ENCODE results near the gene CLEC2A.

The CLEC2A gene

DNA sequence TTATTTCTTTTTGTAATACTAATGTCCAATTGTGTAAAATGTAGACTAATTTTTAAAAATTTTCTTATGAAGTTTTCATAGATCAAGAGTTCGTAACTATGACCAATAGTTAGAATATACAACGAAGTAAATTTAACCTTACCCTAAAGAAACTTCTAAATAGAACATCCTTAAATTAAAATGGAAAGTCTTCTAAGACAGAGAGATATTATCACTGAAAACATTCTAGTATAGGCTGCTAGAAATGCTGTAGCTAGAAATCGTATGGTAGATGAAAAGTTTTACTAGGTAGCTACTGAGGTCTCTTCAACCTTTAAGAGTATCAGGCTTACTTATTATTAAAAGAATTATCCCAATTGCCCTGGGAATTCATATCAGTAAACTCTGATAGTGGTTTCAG lies 925 bp downstream of the CLEC2A start:
- DNase-seq: no peak

DNA sequence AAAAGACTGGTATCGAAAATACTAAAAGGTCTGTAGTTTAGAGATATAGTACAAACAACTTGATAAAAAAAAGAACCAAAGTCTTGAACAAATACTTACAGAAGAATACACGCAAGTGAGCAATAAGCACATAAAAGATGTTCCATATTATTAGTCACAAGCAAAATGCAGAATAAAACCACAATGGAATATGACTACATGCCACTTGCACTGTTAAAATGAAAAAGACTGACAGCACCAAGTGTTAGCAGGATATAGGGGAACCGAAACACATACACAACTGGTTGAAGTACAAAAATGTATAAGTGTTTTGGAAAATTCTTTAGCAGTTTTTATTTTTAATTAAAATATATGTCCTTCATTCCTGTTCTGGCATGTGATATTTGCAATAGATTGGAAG lies 3.6 kb downstream of the CLEC2A start:
- no peak for DNase-seq

DNA sequence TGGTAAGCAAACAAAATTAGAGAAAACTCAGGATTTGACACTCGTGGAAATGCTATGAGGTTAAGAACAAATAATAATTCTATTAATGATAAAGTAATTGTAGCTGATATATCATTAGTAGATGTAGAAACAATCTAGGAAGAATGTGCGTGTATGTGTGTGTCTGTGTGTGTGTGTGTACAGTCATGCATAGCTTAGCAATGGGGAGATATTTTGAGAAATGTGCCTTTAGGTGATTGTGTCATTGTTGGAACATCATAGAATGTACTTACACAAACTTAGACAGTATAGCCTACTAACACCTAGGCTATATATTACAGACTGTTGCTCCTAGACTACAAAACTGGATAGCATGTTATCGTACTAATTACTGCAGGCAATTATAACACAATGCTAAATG lies 5.3 kb downstream of the CLEC2A start:
- DNase-seq: no peak

DNA sequence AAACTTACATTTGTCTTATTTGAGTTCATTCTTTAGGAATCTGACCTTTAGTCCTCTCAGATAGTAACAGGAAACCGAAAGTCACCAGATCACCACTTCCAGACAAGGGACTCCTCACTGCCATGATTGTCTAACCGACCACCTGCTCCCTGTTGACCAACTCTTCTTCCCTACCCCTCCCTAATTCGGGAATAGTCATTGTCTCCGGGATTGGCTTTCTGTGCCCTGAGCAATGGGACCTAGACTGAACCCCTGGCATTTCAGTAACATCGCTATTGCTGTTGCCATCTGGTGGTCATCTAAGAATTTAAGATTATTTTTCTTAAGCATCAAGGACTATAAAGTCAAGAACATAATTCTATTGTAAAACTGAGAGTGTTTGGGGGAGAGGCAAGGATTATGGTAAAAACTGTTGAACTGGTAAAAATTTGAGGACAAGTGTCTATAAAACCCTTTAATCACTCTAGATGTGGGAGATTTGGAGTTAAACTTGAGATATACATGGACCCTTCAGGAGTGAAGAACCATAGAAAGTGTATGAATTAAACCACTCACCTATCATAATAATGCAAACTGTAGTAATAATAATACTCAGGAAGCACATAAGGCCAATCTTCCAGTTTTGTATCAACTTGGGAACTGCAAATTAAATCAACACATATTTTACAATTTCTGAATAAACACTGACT lies 6.3 kb downstream of the CLEC2A start:
- no peak for DNase-seq

DNA sequence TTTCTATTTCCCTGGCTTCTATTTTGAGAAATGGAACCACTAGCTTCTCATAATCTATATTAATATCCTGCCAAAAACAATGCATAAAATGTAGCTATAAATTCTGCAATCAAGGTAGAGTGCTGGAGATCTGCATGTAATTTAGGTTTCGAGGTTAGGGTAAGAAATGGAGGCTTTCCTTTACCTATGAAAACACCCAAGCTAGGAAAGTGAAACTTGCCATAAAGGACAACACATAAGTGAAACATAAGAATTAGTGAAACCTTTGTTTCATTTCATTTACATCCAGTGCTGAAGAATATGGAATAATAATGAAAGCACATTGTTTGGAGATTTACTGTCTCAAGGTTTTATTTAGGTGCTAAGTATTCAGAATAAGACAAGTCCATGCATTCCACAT lies 9.7 kb downstream of the CLEC2A start:
- no peak for DNase-seq

DNA sequence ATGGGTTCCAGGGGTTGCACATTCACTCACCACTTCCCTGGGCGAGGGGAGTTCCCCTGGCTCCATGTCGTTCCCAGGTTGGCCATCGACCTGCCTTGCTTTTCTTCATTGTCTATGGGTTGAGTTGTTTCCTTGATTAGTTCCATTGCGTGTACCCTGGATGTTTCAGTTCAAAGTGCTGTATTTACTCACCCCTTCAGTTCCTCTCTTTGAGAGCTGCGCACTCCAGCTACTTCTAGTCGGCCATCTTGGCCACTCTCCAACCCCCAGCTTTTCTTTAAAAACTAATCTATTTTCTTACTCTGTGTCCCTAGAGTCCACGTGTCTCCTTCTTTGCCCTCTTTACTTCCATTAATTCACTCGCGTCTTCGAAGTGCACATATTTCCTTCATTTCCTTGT lies 11.7 kb downstream of the CLEC2A start:
- DNase-seq: no peak

DNA sequence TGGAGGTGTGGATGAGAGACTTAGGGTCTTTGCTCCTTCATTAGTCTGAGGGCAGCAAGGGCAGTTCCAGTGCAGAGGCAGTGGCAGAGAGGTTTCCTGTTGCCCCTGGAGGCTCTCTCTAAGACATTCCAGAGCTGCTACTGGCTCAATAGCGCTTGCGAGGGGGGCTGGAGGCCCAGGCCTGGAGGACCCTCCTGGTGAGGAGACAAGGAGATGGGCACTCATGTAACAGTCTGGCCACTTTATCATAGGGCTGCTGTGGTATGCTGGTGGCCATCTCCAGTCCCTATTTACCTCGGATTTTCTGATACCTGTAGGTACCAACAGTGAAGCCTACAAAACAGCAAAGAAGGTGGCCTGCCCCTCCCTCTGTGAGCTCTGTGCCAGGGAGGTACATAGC lies 12.7 kb downstream of the CLEC2A start:
- DNase-seq: no peak

DNA sequence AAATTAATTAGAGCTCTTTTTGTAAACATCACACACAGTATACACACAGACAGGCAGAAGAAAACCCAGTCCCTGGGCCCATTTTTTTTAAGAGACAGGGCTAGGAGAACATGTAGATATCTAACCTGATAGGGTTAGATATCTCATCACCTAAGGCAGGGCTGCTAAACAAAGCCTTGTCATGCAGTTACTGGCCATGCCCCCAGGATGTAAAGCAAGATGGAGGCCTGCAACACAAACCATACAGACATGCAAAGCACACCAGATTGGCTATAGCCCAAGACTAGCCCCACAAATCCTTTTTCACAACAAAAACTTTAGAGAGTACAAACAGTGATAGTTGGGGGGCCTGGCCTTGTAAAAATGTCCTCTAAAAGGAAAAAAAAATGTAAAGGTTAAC lies 20.5 kb downstream of the CLEC2A start:
- no peak for DNase-seq

DNA sequence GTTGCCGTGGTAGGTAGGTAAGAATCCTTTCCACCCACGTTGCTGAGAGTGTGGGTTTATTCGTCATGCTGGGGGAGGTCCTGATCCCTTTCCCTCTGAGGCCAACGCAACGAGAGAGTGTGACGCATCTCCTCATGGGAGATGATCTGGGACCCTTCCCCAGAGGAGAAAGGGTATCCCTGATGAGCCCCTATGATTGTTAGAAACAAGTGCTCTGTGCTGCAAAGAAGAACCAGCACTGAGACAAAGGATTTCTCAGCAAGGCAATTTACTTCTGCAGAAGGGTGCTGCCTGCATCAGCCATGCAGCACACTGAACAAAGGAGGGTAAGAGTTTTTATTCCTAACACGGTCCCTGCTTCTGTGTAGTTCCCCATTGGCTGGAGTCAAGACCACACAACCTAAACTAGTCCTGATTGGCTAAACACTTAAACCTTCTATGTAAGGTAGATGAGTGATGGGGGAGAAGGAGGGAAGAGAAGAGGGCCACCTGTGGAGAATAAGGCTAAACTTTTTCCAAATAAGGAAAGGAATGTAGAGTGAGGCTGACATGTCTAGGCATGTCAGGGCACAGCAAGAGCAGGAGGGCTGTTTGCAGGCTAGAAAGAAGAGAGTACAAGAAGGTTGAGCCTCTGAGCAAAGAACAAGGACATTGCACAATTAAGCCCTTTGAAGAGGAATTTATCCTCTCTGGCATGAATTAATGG lies 21.3 kb downstream of the CLEC2A start:
- no peak for DNase-seq

DNA sequence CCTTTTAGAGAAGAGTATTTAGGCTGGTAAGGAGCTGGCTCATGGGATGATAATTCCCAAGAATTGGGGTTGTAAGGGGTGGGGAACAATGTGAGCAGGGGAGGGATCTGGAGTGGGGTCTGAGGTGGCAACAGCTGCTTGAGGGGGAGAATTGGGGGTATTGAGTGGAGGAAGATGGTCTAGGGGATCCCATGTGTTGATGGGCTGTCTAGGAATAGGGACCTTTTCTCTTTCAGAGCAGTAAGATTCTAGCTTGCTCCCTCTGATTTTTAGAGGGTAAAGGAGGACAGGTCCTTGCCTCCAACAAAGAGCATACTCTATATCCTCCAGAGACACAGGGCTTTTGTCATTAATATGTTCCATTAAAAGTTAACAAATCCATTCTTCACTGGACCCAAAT lies 22.4 kb downstream of the CLEC2A start:
- no peak for DNase-seq

DNA sequence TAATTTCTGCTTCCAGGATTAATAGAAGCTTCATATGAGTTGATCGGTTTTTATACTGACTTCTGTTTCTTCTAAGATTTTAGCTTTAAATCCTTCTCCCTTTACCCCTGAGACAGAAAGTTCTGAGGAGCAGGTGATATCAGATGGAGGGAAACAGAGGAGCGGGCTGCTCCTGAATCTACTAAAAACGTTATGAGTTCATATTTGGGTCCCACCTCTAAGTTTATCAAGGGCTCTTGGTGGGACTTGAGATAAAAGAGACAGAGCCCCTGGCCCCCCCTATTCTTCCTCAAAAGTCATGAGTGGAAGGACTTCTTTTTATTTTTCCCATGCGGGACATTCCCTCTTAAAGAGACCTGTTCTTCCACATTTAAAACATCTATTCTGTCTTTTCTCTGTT lies 23.8 kb downstream of the CLEC2A start:
- DNase-seq: no peak

DNA sequence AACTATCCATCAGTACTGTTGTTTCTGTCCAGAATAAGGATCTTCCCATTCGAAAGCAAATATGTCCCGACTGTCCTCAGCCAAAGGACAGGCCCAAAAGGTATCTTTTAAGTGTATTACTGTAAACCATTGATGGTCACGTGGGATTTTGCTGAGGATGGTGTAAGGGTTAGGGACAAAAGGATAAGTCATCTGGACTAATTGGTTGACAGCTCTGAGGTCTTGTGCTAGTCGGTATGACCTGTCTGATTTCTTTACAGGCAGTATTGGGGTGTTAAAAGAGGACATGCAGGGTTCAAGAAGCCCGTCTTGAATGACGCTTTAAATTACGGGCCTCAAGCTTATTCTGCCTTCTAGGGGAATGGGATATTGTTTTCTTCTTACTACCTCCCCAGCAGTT lies 24.4 kb downstream of the CLEC2A start:
- no peak for DNase-seq

DNA sequence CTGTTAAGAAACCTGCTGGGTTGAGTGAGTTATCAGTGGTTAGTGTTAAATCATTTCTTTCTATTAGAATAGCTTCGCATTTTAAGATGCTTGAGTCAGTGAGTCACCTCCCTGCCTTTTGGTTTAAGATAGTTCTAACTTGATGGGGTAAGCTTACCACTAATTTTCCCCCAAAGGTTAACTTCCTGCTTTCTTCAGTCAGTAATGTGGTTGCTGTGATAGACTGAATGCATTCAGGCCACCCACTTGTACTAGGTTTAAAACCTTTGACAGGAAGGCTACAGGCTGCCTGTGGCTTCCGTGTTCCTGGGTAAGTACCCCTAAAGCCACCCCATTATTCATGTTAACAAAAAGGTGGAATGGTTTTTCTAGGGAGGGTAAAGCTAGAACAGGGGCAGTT lies 25.3 kb downstream of the CLEC2A start:
- DNase-seq: peak; percentile 32

DNA sequence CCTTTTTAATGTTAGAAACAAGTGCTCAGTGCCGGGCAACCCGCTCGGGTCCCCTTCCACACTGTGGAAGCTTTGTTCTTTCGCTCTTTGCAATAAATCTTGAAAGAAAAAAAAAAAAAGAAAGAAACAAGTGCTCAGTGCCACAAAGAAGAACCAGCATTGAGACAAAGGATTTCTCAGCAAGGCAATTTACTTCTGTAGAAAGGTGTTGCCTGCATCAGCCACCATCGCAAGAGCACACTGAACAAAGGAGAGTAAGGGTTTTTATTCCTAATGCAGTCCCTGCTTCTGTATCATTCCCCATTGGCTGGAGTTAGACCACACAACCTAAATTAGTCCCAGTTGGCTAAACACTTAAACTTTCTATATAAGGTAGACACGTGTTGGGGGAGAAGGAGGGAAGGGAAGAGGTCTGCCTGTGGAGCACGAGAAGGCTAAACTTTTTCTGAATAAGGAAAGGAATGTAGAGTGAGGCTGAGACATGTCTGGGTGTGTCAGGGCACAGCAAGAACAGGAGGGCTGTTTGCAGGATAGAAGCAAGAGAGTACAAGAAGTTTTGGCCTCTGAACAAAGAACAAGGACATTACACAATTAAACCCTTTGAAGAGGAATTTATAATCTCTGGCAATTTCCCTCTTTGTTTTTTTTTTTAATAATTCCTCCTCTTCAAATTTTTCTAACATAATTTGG lies 29.5 kb downstream of the CLEC2A start:
- DNase-seq: no peak

DNA sequence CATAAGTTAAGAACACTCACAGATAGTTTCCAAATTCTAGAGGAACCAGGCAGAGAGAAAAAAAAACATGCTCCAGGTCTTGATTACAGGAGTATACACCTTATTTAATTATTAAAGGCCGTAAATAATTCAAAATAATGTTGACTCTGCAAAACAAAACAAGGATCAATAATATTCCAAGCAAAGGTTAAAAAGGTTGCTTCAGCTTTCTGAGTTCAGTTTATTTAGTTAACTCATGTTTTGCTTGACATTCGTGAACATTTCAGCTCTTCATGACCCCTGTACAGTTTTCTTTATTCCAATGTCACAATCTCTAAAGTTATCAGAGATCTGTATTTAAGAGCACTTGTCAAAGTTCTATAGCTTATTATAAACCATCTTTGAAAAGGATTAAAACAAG lies 31.2 kb downstream of the CLEC2A start:
- DNase-seq: no peak

DNA sequence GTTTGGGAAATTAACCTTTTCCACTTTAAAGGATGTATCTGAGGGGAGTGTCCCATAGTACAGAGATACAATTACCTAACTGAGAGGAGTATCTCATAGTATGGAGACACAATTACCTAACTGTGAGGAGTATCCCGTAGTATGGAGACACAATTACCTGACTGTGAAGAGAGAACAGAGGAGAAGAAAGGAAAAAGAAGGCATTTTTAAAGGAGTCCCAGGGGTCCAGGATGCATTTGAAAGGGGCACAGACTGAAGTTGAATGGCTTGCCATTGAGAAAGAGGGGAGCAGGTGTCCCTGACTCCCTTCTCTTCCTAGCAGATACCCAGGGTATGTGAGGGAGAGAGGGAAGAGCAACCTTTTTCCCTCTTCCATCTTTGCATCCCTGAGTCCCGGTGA lies 33.0 kb downstream of the CLEC2A start:
- no peak for DNase-seq

DNA sequence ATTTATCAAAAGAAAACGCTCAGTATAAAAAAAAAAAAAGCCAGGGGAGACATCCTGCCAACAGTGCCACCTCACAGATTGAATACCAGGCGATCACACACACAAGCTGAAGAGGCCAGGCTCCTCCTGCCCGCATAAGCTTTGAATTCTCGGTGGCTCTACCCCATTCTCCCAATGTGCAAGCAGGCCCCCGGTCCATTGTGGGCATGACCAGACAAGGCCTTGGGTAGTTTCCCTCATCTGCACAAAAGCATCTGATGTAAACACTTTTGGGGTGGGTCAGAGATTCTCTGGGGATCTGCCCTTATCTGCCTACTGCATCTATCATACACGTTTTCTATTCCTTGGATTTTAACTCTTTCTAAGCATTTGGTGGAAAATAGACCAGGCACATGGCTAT lies 34.6 kb downstream of the CLEC2A start:
- no peak for DNase-seq

DNA sequence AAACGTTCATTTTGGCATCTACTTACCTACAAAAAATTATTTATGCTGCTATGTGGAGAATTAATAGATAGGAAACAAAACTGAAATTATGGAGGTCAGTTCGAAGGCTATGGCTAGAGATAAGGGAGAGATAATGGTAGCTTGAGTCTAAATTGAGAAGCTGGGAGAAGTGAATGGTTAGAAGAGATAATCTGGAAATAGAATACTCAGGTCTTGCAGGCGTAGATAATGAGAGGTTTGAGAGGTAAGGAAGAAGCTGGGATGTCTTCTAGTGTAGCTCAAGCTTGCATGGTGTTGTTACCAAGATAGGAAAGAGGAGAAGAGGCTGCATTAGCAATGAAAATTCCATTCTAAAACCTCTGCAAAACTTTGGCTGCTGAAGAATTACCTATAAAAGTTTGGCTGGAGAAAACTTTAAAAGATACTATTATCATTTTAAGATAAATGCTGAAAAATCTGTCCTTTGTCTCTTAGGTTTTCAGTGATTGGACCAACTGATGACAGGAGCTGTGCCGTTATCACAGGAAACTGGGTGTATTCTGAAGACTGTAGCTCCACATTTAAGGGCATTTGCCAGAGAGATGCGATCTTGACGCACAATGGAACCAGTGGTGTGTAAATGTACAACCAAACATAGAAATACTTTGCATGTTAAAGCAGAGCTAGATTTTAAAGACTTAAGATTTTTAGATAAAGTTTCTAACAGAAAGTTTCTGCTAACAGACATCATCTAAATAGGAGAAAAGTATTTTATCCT lies 36.8 kb downstream of the CLEC2A start:
- no peak for DNase-seq

DNA sequence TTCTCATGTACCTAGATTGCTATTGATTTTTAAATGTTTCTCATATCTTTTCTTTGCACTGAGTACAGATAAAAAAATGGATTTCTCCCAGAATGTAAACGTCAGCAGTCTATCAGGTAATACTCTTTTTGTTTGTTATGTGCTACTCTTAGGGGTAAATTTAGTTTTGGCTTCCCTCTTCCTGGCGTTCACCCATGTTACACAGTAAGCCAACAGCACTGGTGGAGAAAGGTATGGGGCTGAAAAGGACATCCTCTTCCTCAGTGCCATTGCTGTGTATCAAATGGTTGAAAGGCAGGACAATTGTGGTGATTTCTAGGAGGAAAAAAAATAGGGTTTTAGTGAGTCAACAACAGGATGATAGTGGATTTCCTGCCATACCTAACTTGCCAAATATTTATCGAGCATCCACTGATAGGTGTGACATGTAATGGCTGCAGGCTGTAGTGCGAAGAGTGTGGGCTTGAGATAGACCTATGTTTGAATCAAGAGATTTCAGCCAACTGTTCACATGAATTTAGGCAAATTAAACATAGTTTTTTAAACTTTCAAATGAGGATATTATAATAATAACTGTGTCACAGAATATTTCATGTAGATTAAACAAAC lies 43.4 kb downstream of the CLEC2A start:
- DNase-seq: no peak

DNA sequence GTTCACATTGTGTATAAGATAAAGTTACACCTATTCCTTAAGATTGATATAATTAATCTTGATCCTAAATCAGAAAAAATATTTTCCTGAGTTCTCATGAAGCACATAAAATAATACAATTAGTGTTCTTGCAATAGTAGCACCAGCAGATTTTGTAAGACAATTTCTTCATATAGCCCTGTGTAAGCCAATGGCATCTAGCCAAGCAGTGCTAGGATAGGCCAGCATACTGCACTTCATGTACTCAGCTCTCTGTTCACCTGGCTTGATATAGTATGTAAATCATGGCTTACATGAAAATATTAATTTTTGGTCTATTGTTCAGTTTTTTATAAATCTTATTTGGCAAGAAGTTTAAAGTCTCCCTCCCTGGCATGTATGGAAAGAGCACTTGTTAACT lies 49.0 kb downstream of the CLEC2A start:
- no peak for DNase-seq

DNA sequence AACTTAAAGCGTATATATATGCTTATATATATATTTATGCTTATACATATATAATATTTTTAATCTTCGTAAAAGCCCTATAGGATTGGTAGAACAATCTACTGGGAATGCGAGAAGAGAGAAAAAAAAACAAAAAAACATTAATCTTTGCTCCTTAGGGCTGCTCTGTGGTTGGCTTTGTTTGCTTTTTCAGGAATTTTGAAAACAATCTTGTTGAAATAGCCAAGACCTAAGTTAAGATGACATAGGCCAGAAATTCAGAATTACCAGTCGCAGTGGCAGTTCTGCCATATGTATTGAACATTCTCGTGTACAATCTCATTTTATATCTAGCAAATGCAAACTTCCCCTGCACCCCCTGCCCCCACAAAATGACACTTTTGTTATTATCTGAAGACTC lies 50.2 kb downstream of the CLEC2A start:
- no peak for DNase-seq

DNA sequence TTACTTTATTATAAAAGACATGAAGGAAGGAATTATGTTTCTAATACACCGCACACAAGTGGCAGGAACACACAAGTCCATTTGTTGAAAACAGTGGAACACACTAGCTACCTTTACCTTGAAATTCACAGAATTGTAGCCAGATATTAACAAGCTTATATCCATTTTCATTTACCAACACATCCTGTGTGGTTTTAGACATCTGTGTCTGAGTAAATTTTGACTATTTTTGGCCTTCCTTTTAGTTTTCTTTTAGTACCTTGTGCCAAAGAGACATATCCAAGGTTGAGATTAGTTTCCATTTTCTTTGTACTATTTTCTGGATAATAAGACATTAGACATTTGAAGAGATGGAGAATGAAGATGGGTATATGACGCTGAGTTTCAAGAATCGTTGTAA lies 50.9 kb downstream of the CLEC2A start, which contains the start of gene KLRF2:
Gene KLRF2 (plus strand): TSS at position 244 of the 400 bp plus-strand sequence. CDS start 107 bp downstream, at position 351.
- no peak for DNase-seq

DNA sequence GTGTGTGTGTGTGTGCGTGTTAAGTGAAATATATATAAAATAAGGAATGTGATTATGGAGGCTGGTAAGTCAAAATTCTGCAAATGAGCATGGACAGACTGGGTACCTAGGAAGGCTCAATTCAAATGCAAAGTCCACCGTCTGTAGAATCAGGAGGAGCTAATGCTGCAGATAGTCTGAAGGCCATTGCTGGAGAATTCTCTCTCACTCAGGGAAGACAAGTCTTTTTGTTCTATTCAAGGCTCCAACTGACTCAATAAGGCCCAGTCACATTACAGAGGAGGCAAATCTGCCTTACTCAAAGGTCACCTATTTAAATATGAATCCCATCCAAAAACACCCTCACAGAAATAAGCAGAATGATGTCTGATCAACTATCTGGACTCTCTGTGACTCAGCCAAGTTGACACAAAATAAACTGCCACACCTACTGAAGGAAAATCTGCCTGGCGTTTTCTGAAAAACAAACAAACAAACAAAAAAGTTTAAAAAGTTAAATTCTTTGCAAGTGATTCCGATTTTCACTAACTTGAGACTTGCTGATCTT lies 51.6 kb downstream of the CLEC2A start:
- DNase-seq: no peak

Data from stimulated activated CD8-positive, alpha-beta memory T cell treated with anti-CD3 and anti-CD28 coated beads, Interleukin-4, amount 100 ng/mL, for 48 hours (primary cell).